Skin of body (tissue), 2 donors: ENCODE results near the gene KLHL7. TPM values are rescaled to one million over a fixed set of nuclear protein-coding genes. Genes with fewer than 3 reads are reported as not detected.
"Not testable (repeated sequence)": the region's sequence is repeated elsewhere in the genome, so short reads cannot be mapped to it uniquely, and the experiment has no call there.

Experiments
- DNase-seq: peaks from one replicate; lab custom pipeline; 2025; lab: John Stamatoyannopoulos, UW
- total RNA-seq: library from RNA; depleted of rRNA; stranded (reverse); fragments of >200 nt; gene quantifications from one replicate; pipeline ENCODE4 v1.2.3, GENCODE V29; 2014

KLHL7 gene
- total RNA-seq, 1 donor from 2014 or later = 30.7 TPM

DNA sequence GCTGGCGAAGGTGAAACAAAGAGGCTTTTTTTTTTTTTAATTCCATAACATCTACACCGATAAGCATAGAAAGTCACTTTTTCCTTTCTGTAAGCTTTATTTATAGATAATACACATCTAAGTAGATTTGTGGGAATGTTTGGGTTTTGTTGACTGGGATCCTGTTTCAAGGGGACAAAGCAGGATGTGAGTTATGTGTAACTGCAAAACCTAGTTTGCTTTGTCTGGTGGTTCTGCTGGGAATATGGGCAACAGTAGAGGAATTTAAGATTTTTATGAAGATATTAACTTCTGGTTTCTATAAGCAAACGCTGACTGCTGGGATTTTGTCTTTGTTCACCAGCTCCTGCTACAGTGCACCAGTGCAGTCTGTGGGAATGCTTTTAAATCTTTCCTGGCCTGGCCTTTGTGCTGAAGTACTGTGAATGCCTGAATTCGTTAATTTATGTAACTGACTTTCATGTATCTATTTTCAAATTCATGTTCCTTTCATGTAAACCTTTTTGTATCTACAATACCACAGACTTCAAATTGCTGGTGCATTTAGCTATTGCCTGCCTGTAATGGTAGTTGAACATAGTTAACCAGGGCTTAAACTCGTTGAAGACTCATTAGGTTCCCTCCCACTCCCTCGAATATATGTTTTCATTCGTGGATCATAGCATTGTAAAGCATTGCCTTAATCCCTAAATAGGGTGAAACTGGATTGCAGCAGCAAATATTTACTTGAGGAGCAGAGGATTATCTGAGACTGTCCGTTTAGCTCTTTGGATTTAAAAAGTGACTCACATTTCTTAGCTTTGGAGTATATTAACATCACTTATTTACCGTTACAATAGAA, 1.5 kb downstream of the KLHL7 start:
- DNase-seq = no peak

DNA sequence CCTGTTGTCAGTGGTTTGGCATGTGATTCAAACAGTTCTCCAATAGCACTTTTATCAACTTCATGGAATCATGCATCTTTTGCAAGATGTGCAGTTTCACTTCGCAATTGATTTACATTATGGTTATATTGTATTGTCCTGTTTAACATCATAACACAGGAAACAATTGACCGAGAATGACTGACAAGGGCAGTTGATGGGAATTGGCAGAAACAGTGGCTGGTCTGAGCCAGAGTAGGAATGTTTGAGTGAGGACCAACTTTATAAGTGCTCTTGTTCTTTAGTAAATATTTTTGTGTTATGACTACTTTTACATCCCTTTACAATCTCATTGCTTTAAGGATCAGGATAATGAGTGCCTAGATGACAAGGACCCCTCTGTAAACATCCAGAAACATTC, 2.2 kb downstream of the KLHL7 start:
- DNase-seq = no peak

DNA sequence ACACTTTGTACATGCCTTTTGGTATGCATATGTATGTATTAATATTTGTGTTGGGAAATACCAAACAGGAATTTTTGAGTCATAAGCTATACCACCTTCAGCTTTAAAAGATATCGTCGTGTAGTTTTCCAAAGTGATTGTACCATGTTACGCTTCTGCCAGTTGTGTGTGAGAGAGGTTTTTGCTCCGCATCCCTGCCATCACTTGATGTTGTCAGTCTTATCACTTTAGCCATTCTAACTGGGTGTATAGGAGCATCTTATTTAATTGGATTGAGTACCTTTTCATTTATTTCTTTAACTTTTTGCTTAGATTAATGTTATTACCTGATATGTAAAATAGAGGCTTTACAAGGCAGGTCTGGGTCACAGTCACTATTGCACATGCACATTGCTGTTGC, 3.4 kb downstream of the KLHL7 start:
- no peak for DNase-seq

DNA sequence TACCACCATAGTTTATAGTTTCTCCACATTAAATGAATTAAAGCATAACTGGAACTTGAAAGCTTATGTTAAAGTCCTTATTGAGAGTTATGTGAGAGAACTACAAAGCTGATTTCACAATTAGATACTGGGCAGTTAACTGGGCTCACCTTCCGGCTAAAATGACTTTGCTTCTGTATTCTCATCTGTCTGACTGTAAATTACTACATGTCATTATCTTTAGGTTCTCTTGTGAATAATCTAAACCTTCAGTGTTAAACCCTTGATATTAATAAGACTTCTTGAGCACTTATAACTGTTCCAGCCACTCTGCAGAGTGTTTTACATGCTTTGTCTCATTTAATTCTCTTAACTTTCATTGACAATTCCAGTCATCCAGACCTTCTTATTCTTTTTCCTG, 3.9 kb downstream of the KLHL7 start:
- no peak for DNase-seq

DNA sequence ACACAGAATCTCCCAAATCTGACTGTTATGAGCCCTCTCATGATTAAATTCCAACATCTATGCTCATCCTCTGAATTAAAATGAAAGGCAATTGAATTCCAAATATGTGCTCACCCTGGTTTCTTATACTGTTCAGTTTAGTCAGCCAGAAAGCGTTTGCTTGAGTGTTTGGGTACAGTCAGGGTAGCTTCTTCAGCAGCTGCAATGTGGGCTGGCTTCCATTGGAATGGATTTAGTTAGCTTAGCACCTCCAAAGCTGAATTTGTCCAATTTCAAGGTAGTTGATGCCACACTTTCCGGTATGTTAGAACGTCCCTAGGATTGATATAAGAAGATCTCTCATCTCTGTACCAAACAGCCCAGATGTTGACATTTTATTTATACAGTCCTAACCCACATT, 9.3 kb downstream of the KLHL7 start:
- DNase-seq = no peak

DNA sequence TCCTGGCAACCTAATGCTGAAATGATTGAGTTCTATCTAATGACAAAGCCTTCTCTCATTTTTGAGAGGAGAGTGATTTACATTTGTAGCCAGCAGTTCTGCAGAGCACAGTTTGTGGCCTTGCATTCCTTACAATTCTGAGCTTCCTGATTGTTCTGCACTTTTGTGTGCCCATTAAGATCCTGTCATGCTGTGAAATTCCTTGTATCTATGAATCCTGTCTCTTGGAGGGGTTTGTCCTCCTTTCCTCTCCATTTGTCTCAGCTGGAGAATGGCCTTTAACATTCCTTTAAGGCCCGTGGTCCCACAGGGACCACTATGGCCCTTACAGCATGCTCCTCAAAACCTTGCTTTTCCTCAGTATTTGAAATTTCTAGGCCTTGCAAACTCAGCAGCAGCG, 10.4 kb downstream of the KLHL7 start:
- no peak for DNase-seq

DNA sequence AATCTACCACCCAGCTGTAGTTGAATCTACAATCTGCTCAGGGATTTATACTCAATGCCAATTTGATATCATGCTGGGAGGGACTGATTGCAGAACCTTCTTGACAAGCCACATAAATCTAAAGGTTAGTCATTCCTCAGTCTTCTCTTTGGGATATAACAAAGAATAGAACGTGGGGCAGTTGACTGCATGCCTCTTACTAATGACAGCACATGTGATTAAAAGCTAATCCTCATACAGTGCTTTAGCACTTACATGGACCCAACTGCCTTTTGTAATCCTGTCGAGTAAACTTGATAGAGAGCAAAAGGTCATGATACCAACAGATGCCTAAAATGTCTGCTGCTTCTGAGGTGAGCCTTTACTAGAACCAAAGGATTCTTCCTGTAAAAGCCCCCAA, 12.3 kb downstream of the KLHL7 start:
- DNase-seq = no peak

DNA sequence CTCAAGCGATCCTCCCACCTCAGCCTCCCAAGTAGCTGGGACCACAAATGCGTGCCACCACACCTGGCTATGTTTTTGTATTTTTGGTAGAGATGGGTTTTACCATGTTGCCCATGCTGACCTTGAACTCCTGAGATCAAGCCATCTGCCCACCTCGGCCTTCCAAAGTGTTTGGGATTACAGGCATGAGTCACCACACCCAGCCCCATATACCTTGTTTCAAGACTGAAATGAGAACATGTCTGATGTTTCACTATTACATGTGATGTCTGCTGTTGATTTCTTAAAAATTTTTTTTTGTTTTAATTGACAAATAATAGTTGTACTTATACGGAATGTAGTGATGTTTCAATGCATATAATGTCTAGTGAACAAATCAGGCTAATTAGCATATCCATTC, 14.5 kb downstream of the KLHL7 start:
- DNase-seq = no peak

DNA sequence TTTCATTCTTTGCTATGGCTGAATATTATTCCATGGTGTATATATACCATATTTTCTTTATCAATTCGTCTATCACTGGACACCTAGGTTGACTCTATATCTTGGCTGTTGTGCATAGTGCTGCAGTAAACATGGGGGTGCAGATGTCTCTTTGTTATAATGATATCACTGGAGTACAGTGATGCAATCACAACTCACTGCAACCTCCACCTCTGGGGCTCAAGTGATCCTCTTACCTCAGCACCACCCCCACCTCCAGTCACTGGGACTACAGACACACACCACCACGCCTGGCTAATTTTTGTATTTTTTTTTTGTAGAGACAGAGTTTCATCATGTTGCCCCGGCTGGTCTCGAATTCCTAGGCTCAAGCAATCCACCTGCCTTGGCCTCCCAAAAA, 15.6 kb downstream of the KLHL7 start:
- DNase-seq = no peak

DNA sequence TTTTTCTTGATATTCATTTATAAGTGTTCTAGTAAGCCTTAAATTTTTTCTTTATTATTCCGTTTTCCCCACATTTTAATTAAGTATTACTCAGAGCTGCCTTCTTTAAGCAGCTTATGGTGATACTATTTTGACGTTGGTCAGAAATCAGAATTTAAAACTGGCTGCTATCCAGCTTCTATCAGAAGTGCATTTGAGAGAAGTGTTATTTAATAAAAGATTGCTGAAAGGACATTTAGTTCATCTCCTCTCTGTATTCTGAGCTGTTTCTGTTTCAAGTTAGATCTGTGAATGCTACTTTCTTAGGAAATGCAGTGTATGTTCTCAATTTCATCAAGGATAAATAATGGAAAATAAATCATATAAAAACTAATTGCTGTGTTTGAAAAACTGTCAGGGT, 17.4 kb downstream of the KLHL7 start:
- no peak for DNase-seq

DNA sequence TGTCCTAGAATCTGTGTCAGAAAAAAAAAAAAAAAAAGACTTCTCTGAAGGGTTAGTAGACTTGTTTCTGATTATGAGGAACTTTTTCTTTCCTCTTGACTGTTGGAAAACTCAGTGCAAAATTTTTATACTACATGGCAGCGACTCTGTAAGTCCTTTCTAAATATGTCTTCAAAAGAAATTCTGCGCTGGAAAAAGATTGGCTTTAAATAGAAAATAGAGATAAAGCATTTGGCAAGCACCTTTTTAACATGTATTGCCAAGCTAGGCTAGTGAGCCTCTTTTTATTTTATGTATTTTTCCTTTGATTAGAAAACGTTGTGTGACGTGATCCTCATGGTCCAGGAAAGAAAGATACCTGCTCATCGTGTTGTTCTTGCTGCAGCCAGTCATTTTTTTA, 17.9 kb downstream of the KLHL7 start:
- DNase-seq = no peak

DNA sequence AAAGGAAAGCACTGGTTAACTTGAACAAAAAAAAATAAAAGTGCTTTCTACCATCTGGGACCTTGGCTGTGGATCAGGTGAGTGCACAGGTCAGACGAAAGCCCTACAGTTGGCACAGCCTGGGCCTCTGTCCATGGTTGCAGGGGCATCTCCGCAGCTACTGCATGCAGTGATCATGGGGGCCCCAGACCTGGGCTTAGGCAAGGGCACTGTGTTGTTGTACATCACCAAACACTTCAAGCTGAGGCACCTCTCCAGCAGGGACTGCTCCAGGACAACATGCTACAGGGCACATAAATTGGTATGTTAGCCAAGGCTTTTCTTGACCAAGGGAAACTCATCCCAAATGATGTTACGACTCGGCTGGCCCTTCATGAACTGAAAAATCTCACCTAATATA, 23.5 kb downstream of the KLHL7 start:
- no peak for DNase-seq

DNA sequence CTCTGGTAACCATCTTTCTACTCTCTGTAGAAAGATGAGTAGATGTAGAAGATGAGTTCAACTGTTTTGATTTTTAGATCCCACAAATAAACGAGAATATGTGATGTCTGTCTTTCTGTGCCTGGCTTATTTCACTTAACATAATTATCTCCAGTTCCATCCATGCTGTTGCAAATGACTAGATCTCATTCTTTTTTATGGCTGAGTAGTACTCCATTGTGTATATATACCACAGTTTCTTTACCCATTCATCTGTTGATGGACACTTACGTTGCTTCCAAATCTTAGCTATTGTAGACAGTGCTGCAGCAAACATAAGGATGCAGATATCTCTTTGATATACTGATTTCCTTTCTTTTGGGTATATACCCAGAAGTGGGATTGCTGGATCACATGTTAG, 26.2 kb downstream of the KLHL7 start:
- not testable (repeated sequence) for DNase-seq

DNA sequence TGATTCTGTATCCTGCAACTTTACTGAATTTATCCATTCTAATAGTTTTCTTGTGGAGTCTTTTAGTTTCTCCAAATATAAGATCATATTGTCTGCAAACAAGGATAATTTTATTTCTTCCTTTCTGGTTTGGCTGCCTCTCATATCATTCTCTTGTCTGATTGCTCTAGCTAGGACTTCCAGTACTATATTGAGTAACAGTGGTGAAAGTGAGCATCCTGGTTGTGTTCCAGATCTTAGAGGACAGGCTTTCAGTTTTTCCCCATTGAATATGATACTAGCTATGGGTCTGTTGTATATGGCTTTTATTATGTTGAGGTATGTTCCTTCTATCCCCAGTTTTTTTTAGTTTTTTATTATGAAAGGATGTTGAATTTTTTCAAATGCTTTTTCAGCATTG, 28.2 kb downstream of the KLHL7 start:
- no peak for DNase-seq

DNA sequence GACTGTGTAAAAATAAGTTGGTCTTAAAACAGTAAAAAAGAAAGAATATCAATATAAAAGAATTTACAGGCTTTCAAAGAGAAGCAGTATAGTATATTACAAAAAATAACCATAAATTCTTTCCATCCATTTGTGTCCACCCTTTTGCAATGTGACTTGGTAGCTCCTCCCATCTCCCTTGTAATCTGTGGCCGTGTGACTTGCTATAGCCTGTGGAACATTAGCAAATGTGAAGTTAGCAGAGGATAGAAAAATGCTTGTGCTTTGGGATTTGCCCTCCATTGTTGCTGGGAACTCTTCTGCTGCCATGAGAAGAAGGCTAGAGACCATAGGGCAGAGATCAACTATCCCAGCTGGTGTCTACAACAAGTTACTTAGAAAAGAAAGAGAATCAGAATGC, 30.2 kb downstream of the KLHL7 start:
- DNase-seq = no peak

DNA sequence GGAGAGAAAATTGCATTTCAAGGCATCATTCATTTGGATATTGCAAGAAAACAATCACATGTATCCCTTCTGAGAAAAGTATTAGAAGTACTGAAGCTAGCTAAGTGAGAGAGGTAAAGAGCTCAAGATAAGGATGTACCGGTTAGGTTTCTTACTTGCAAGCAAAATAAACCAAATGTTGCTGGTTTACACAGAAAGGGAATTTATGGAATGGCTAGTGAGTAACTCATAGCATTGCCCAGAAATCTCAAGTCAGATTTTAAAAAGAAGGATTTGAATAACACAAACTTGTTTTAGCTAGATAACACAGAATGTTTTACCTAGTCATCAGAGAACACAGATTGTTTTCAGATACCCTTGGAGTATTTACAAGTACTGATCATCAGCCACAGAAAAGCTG, 30.6 kb downstream of the KLHL7 start:
- no peak for DNase-seq

DNA sequence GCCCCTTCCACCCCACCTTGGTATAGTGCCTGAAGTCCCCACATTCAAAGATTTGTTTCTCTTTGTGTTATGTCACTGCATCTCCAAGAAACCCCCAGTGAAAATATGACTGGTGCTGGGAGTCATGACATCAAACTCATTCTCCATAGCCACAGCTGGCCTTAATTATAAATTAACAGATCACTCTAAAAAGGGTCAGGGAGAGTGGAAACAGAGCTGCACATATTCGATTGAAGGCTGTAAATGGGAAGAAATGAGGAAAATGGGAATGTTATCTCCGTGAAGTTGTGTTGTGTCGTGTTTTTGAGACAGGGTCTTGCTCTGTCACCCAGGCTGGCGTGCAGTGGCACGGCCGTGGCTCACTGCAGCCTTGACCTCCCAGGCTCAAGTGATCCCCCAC, 52.1 kb downstream of the KLHL7 start:
- DNase-seq = no peak

DNA sequence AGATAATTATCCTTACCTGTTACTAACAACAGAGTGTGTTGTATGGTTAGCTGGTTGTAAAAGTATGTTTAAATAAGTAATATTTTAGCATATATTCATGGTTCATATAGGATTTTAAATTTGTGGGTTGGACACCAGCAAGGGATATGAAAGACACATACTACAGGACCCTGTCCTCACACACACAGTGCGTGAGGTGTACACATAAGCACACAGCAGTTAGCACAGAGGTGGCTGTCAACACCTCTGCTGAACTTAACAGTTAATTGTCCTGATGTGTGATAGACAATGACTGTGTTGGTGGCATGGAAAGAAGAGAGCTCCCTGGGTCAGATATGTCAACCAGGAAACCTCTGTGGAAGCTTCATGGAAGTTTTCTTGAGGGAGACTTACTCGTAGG, 53.0 kb downstream of the KLHL7 start:
- no peak for DNase-seq

DNA sequence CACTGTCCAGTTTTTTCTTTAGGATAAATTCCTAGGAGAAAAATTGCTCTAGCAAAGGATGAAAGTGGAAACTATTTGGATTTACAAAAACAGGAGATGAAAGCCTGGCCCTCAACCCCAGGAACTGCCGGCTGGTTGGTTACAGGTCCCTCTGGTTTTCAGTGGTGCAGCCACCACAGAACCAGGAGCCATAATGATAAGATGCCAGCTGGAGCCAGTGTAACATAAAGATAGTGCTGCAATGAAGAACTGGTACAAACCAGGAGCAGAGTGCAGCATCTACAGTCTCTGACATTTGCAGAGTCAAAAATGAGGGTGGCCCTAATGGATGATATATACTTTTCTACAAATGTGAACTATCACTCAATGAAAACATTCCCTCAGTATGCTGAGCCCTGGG, 55.9 kb downstream of the KLHL7 start:
- DNase-seq = no peak

DNA sequence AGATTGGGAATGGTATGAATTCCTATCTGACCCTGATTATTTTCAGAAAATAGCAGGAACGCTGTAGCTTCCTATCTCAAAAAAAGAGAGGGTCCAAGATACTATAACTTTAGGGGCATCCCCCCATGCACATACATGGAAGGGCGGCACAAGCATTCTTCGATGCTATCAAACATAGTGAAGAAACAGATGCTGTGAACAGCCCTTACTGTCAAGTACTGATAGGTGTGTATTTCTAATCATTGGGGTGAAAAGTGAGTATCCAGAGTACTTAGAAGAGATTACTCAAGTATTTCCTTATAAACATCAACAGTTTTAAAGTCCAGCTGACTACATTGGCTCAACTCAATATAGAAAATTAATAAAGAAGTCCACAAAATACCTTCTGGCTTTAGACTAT, 59.3 kb downstream of the KLHL7 start:
- DNase-seq = no peak

DNA sequence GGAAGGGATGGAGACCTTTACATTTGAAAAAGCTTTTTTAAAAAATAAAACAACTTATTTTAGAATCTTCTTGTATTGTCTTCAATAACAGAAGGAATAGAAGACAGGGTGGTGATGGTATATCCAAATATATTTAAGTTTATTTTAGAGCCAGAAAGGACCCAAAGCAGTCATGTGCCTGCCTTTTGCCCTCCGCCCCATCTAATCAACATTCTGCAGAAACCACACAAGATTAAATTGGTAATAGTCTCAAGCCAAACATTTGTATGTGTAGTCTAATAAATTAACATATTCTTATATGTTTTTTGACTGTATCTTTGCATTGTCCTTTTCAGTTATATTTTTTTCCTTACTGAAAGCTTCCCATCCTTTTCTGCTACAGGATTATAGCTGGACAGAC, 59.7 kb downstream of the KLHL7 start:
- no peak for DNase-seq

DNA sequence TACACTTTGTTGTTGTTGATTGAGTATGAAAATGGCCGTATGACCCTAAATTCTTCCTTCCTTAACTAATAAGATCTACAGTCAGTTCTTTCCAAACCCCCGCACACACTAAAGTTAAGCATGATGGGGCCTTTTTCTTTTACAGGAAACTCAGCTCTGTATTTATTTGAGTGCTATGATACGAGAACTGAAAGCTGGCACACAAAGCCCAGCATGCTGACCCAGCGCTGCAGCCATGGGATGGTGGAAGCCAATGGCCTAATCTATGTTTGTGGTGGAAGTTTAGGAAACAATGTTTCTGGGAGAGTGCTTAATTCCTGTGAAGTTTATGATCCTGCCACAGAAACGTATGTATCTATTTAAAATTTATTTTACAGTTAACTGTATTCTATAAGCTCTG, 62.1 kb downstream of the KLHL7 start:
- DNase-seq = no peak

DNA sequence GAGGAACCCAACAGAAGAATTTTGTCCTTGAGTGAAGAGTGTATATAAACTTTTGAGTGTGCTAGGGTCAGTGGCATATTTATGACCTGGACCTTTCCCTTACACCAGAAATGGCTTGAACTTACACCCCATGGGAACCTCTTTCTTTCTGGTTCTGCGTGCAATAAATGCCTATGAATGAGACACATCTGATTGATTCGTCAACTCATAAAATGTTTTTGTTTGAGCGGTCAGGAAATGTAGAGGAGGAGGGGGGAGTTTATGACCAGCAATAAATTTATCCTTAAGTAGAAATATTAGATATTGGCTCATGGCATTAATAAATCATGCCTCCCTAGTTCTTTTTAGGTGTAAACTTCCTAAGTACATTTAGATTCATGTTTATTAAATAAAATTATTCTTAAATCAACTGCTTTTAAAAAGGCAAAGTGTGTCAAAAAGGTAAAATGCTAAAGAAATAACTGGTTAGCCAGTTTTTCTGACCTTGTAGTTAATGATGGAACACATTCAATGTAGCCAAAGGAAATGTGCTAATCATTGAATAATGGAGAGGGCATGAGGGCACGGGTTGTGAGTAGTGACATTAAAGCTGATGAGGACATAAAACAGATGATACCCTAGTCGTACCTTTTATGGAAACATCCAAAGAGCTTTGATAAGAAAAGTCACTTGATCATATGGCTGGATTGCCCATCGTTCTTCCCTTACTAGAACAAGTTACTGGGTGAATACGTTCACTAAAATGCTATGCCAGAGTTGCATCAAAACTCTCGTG, 62.7 kb downstream of the KLHL7 start:
- no peak for DNase-seq
